Measurements from ENCODE around the gene UGGT1. TPM values are rescaled to one million over a fixed set of nuclear protein-coding genes. Genes with fewer than 3 reads are reported as not detected.

Gene UGGT1
- polyA plus RNA-seq, 4 donors, result 3.8 to 24.9 (median 12.8) TPM

GRCh38 chr2:128159437-128159836 lies 68.4 kb downstream of the UGGT1 start:
- WGBS, 3 donors, result 84 to 90% (median 86%) methylated on average over 7 of the region's 7 CpGs
- Histone ChIP-seq H3K27me3 (ENCODE audit: control insufficient read depth in 3 of 3, insufficient read depth in 3 of 3, low read length in 3 of 3) (no peaks in the 10 kb centered on the region), H3K27ac (ENCODE audit: low read depth in 1 of 3, low read length in 2 of 3) (no peak overlapping the region), H3K36me3 (ENCODE audit: control insufficient read depth in 3 of 3, insufficient read depth in 2 of 3, low read depth in 1 of 3, low read length in 3 of 3) (peaks cover 11 to 29% (median 25%) of the 10 kb centered on the region in 3 donors), H3K4me1 (ENCODE audit: control insufficient read depth in 3 of 3, insufficient read depth in 2 of 3, low read depth in 1 of 3, low read length in 2 of 3) (no peaks in the 10 kb centered on the region), H3K4me3 (ENCODE audit: low read depth in 1 of 3, low read length in 3 of 3) (no peak overlapping the region), H3K9me3 (ENCODE audit: control insufficient read depth in 2 of 2, insufficient read depth in 1 of 2, low read depth in 1 of 2, low read length in 1 of 2) (no peaks in the 10 kb centered on the region)
- no peak for DNase-seq
- no peak for FAIRE-seq

- WGBS, 3 donors, result 73 to 84% (median 79%) methylated on average over 9 of the region's 9 CpGs
- Histone ChIP-seq H3K4me1 (ENCODE audit: control insufficient read depth in 3 of 3, insufficient read depth in 2 of 3, low read depth in 1 of 3, low read length in 2 of 3) (no peaks in the 10 kb centered on the region), H3K27ac (ENCODE audit: low read depth in 1 of 3, low read length in 2 of 3) (no peak overlapping the region), H3K9me3 (ENCODE audit: control insufficient read depth in 2 of 2, insufficient read depth in 1 of 2, low read depth in 1 of 2, low read length in 1 of 2) (no peaks in the 10 kb centered on the region), H3K4me3 (ENCODE audit: low read depth in 1 of 3, low read length in 3 of 3) (no peak overlapping the region), H3K36me3 (ENCODE audit: control insufficient read depth in 3 of 3, insufficient read depth in 2 of 3, low read depth in 1 of 3, low read length in 3 of 3) (peaks cover 15 to 37% (median 24%) of the 10 kb centered on the region in 3 donors), H3K27me3 (ENCODE audit: control insufficient read depth in 3 of 3, insufficient read depth in 3 of 3, low read length in 3 of 3) (no peaks in the 10 kb centered on the region)
- DNase-seq, result no peak
- FAIRE-seq, result no peak
These were observed 69.7 kb downstream of the UGGT1 start for GRCh38 chr2:128160616-128161275.

GRCh38 chr2:128162266-128162665 lies 71.3 kb downstream of the UGGT1 start:
- Histone ChIP-seq H3K4me3 (ENCODE audit: low read depth in 1 of 3, low read length in 3 of 3) (no peak overlapping the region), H3K4me1 (ENCODE audit: control insufficient read depth in 3 of 3, insufficient read depth in 2 of 3, low read depth in 1 of 3, low read length in 2 of 3) (no peaks in the 10 kb centered on the region), H3K27ac (ENCODE audit: low read depth in 1 of 3, low read length in 2 of 3) (no peak overlapping the region), H3K27me3 (ENCODE audit: control insufficient read depth in 3 of 3, insufficient read depth in 3 of 3, low read length in 3 of 3) (no peaks in the 10 kb centered on the region), H3K36me3 (ENCODE audit: control insufficient read depth in 3 of 3, insufficient read depth in 2 of 3, low read depth in 1 of 3, low read length in 3 of 3) (peaks cover 16 to 33% (median 30%) of the 10 kb centered on the region in 3 donors), H3K9me3 (ENCODE audit: control insufficient read depth in 2 of 2, insufficient read depth in 1 of 2, low read depth in 1 of 2, low read length in 1 of 2) (no peaks in the 10 kb centered on the region)
- DNase-seq (no peak), FAIRE-seq (no peak)
- WGBS, 3 donors, result 82 to 97% (median 89%) methylated on average over 2 of the region's 2 CpGs

- Histone ChIP-seq H3K9me3 (ENCODE audit: control insufficient read depth in 2 of 2, insufficient read depth in 1 of 2, low read depth in 1 of 2, low read length in 1 of 2) (no peaks in the 10 kb centered on the region), H3K4me1 (ENCODE audit: control insufficient read depth in 3 of 3, insufficient read depth in 2 of 3, low read depth in 1 of 3, low read length in 2 of 3) (peaks cover 0 to under 1% (median 0%) of the 10 kb centered on the region in 3 donors), H3K36me3 (ENCODE audit: control insufficient read depth in 3 of 3, insufficient read depth in 2 of 3, low read depth in 1 of 3, low read length in 3 of 3) (peaks cover 20 to 30% (median 30%) of the 10 kb centered on the region in 3 donors), H3K4me3 (ENCODE audit: low read depth in 1 of 3, low read length in 3 of 3) (no peak overlapping the region), H3K27ac (ENCODE audit: low read depth in 1 of 3, low read length in 2 of 3) (no peak overlapping the region), H3K27me3 (ENCODE audit: control insufficient read depth in 3 of 3, insufficient read depth in 3 of 3, low read length in 3 of 3) (no peaks in the 10 kb centered on the region)
- FAIRE-seq (no peak), DNase-seq (peak in 1 of 2 donors; percentile 42)
- 76 to 77% (median 77%) methylated on average over 2 of the region's 2 CpGs for WGBS, 3 donors
These were observed 73.3 kb downstream of the UGGT1 start for GRCh38 chr2:128164311-128164710.

GRCh38 chr2:128166746-128167353 lies 75.8 kb downstream of the UGGT1 start:
- peaks cover 0 to 11% (median 0%) of the 10 kb centered on the region in 3 donors for H3K4me1 ChIP-seq (ENCODE audit: control insufficient read depth in 3 of 3, insufficient read depth in 2 of 3, low read depth in 1 of 3, low read length in 2 of 3)
- 81 to 97% (median 86%) methylated on average over 4 of the region's 4 CpGs for WGBS, 3 donors
- H3K4me3 ChIP-seq (ENCODE audit: low read depth in 1 of 3, low read length in 3 of 3), result no peak overlapping the region
- peak in 1 of 2 donors; percentile 53 for DNase-seq
- FAIRE-seq, result no peak
- peaks cover 19 to 38% (median 31%) of the 10 kb centered on the region in 3 donors for H3K36me3 ChIP-seq (ENCODE audit: control insufficient read depth in 3 of 3, insufficient read depth in 2 of 3, low read depth in 1 of 3, low read length in 3 of 3)
- H3K27ac ChIP-seq (ENCODE audit: low read depth in 1 of 3, low read length in 2 of 3), result no peak overlapping the region
- no peaks in the 10 kb centered on the region for H3K27me3 ChIP-seq (ENCODE audit: control insufficient read depth in 3 of 3, insufficient read depth in 3 of 3, low read length in 3 of 3)
- H3K9me3 ChIP-seq (ENCODE audit: control insufficient read depth in 2 of 2, insufficient read depth in 1 of 2, low read depth in 1 of 2, low read length in 1 of 2), result no peaks in the 10 kb centered on the region

GRCh38 chr2:128169094-128169493 lies 78.1 kb downstream of the UGGT1 start:
- WGBS, 3 donors, result 90 to 95% (median 95%) methylated on average over 4 of the region's 4 CpGs
- peaks cover 19 to 37% (median 29%) of the 10 kb centered on the region in 3 donors for H3K36me3 ChIP-seq (ENCODE audit: control insufficient read depth in 3 of 3, insufficient read depth in 2 of 3, low read depth in 1 of 3, low read length in 3 of 3)
- H3K9me3 ChIP-seq (ENCODE audit: control insufficient read depth in 2 of 2, insufficient read depth in 1 of 2, low read depth in 1 of 2, low read length in 1 of 2), result no peaks in the 10 kb centered on the region
- DNase-seq, result no peak
- no peak overlapping the region for H3K4me3 ChIP-seq (ENCODE audit: low read depth in 1 of 3, low read length in 3 of 3)
- no peaks in the 10 kb centered on the region for H3K27me3 ChIP-seq (ENCODE audit: control insufficient read depth in 3 of 3, insufficient read depth in 3 of 3, low read length in 3 of 3)
- H3K27ac ChIP-seq (ENCODE audit: low read depth in 1 of 3, low read length in 2 of 3), result peak overlapping the region in 1 of 3 donors; percentile 48
- peaks cover 0 to 11% (median 0%) of the 10 kb centered on the region in 3 donors for H3K4me1 ChIP-seq (ENCODE audit: control insufficient read depth in 3 of 3, insufficient read depth in 2 of 3, low read depth in 1 of 3, low read length in 2 of 3)
- FAIRE-seq, result no peak

GRCh38 chr2:128169497-128169896 lies 78.5 kb downstream of the UGGT1 start:
- DNase-seq (peak in 1 of 2 donors; percentile 18), FAIRE-seq (no peak)
- Histone ChIP-seq H3K4me1 (ENCODE audit: control insufficient read depth in 3 of 3, insufficient read depth in 2 of 3, low read depth in 1 of 3, low read length in 2 of 3) (peaks cover 0 to 11% (median 0%) of the 10 kb centered on the region in 3 donors), H3K27ac (ENCODE audit: low read depth in 1 of 3, low read length in 2 of 3) (peak overlapping the region in 1 of 3 donors; percentile 47), H3K4me3 (ENCODE audit: low read depth in 1 of 3, low read length in 3 of 3) (no peak overlapping the region), H3K36me3 (ENCODE audit: control insufficient read depth in 3 of 3, insufficient read depth in 2 of 3, low read depth in 1 of 3, low read length in 3 of 3) (peaks cover 19 to 38% (median 33%) of the 10 kb centered on the region in 3 donors), H3K9me3 (ENCODE audit: control insufficient read depth in 2 of 2, insufficient read depth in 1 of 2, low read depth in 1 of 2, low read length in 1 of 2) (no peaks in the 10 kb centered on the region), H3K27me3 (ENCODE audit: control insufficient read depth in 3 of 3, insufficient read depth in 3 of 3, low read length in 3 of 3) (no peaks in the 10 kb centered on the region)
- WGBS, 3 donors, result 67 to 92% (median 86%) methylated on average over 3 of the region's 3 CpGs

- no peak overlapping the region for H3K4me3 ChIP-seq (ENCODE audit: low read depth in 1 of 3, low read length in 3 of 3)
- WGBS, 3 donors, result 16 to 43% (median 29%) methylated on average over 4 of the region's 4 CpGs
- H3K27ac ChIP-seq (ENCODE audit: low read depth in 1 of 3, low read length in 2 of 3), result peak overlapping the region in 1 of 3 donors; percentile 47
- no peaks in the 10 kb centered on the region for H3K9me3 ChIP-seq (ENCODE audit: control insufficient read depth in 2 of 2, insufficient read depth in 1 of 2, low read depth in 1 of 2, low read length in 1 of 2)
- DNase-seq (peak in 1 of 2 donors; percentile 69), FAIRE-seq (no peak)
- peaks cover 0 to 11% (median 0%) of the 10 kb centered on the region in 3 donors for H3K4me1 ChIP-seq (ENCODE audit: control insufficient read depth in 3 of 3, insufficient read depth in 2 of 3, low read depth in 1 of 3, low read length in 2 of 3)
- no peaks in the 10 kb centered on the region for H3K27me3 ChIP-seq (ENCODE audit: control insufficient read depth in 3 of 3, insufficient read depth in 3 of 3, low read length in 3 of 3)
- H3K36me3 ChIP-seq (ENCODE audit: control insufficient read depth in 3 of 3, insufficient read depth in 2 of 3, low read depth in 1 of 3, low read length in 3 of 3), result peaks cover 18 to 43% (median 31%) of the 10 kb centered on the region in 3 donors
These were observed 79.1 kb downstream of the UGGT1 start for GRCh38 chr2:128169933-128170709.
